22Rv1 (cell line): ENCODE results near the gene EGFR.

ENCODE experiments used
- ZFX ChIP-seq: fragments of 450-650 bp; IDR thresholded peaks from 2 replicates; pipeline ENCODE4 v1.6.1; 2017; ENCODE audit warnings: antibody characterized with exemption, borderline replicate concordance
- TF ChIP-seq, protein P1 (sequence below): fragments of 450-650 bp; IDR thresholded peaks from 2 replicates; pipeline ENCODE4 v1.5.1; 2017; ENCODE audit warnings: mild to moderate bottlenecking

DNA sequence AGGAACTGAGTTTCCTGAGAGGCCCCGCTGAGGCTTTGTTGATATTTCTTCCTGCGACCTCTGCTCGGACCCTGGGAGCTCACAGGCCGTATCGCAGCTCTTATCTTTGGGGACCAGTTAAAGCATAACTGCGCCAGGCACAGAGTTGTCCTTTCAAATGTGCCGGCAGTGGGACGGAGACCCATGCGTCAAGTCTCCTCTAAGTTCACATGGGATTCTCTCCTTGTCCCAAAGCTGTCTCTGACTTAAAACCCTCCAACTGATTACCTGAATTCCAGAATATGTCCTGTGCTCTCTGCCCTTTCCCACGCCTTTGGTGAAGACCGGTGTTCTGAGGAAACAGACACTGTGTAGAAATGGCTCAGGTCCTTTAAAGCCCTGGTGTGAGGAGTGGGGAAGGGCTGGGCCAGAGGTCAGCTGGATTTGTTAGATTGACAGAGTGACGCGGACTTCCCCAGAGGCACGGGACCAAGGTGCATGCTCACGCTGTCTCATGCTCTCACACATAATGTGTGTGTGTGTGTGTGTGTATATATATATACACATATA is 169.8 kb downstream of the EGFR start:
- TF ChIP-seq, protein P1, sequence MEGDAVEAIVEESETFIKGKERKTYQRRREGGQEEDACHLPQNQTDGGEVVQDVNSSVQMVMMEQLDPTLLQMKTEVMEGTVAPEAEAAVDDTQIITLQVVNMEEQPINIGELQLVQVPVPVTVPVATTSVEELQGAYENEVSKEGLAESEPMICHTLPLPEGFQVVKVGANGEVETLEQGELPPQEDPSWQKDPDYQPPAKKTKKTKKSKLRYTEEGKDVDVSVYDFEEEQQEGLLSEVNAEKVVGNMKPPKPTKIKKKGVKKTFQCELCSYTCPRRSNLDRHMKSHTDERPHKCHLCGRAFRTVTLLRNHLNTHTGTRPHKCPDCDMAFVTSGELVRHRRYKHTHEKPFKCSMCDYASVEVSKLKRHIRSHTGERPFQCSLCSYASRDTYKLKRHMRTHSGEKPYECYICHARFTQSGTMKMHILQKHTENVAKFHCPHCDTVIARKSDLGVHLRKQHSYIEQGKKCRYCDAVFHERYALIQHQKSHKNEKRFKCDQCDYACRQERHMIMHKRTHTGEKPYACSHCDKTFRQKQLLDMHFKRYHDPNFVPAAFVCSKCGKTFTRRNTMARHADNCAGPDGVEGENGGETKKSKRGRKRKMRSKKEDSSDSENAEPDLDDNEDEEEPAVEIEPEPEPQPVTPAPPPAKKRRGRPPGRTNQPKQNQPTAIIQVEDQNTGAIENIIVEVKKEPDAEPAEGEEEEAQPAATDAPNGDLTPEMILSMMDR, result no peak
- no peak for TF ChIP-seq ZFX
